SK-N-SH (cell line): ENCODE measurements around the gene SLC9A2.

Source experiments
- FOSL2 ChIP-seq: IDR thresholded peaks from 2 replicates; pipeline ENCODE4 v1.4.0; 2012; ENCODE audit warnings: low read depth, mild to moderate bottlenecking, moderate library complexity, borderline replicate concordance
- FOXJ3 ChIP-seq: sonication (generic); formaldehyde crosslinking; IDR thresholded peaks from 2 replicates; pipeline ENCODE4 v1.5.1; 2020; ENCODE audit warnings: mild to moderate bottlenecking, missing genetic modification reagents
- NRF1 ChIP-seq: IDR thresholded peaks from 2 replicates; pipeline ENCODE4 v1.6.1; 2012; ENCODE audit warnings: low read depth, mild to moderate bottlenecking, low read length
- POLR2AphosphoS5 ChIP-seq: IDR thresholded peaks from 2 replicates; pipeline ENCODE4 v1.6.1; 2012; ENCODE audit warnings: low read depth, low read length
- YY1 ChIP-seq: IDR thresholded peaks from 2 replicates; pipeline ENCODE4 v1.4.0; 2012; ENCODE audit warnings: low read depth, mild to moderate bottlenecking
- TF ChIP-seq, protein P1 (sequence below): fragments of 200-600 bp; sonication (generic); IDR thresholded peaks from 2 replicates; pipeline ENCODE4 v1.6.1; 2017; ENCODE audit warnings: antibody characterized with exemption, mild to moderate bottlenecking, moderate library complexity
- TF ChIP-seq, protein P2 (sequence below): IDR thresholded peaks from 2 replicates; pipeline ENCODE4 v1.4.0; 2012; ENCODE audit warnings: low read depth
- TF ChIP-seq, protein P3 (sequence below): fragments of 150-350 bp; IDR thresholded peaks from 2 replicates; pipeline ENCODE4 v1.6.1; 2017; ENCODE audit warnings: antibody characterized with exemption, low read length, low read depth, borderline replicate concordance

DNA sequence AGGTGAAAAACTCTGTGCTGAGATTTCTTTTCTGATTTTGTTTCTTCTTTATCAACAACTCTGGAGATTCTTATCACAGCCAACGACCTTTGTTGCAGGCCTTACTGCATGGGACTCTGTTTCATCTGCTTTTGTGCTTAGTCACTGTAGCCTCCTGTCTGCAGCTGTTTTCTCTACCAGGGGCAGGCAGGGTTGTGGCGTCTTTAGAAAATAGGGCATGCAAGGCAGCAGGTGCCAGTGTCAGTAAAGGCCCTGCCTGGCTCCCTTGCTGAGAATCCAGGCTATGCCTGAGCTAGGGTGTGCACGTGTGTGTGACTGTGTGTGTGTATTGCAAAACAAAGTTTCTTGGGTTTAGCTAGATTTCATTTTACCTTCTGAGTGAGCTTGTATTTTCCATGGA, 14.6 kb upstream of the SLC9A2 start:
- TF ChIP-seq, protein P1, sequence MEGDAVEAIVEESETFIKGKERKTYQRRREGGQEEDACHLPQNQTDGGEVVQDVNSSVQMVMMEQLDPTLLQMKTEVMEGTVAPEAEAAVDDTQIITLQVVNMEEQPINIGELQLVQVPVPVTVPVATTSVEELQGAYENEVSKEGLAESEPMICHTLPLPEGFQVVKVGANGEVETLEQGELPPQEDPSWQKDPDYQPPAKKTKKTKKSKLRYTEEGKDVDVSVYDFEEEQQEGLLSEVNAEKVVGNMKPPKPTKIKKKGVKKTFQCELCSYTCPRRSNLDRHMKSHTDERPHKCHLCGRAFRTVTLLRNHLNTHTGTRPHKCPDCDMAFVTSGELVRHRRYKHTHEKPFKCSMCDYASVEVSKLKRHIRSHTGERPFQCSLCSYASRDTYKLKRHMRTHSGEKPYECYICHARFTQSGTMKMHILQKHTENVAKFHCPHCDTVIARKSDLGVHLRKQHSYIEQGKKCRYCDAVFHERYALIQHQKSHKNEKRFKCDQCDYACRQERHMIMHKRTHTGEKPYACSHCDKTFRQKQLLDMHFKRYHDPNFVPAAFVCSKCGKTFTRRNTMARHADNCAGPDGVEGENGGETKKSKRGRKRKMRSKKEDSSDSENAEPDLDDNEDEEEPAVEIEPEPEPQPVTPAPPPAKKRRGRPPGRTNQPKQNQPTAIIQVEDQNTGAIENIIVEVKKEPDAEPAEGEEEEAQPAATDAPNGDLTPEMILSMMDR, result no peak
- TF ChIP-seq, protein P2, sequence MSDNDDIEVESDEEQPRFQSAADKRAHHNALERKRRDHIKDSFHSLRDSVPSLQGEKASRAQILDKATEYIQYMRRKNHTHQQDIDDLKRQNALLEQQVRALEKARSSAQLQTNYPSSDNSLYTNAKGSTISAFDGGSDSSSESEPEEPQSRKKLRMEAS, result no peak
- TF ChIP-seq FOSL2 (no peak), YY1 (no peak), FOXJ3 (CRISPR knock-in tag) (no peak), NRF1 (no peak), POLR2AphosphoS5 (no peak)
- TF ChIP-seq, protein P3, sequence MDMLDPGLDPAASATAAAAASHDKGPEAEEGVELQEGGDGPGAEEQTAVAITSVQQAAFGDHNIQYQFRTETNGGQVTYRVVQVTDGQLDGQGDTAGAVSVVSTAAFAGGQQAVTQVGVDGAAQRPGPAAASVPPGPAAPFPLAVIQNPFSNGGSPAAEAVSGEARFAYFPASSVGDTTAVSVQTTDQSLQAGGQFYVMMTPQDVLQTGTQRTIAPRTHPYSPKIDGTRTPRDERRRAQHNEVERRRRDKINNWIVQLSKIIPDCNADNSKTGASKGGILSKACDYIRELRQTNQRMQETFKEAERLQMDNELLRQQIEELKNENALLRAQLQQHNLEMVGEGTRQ, result no peak
